D721Med (cell line): ENCODE measurements around the gene CYP26A1.

Experiments
- DNase-seq: peaks from one replicate; pipeline ENCODE4 v3.0.0; 2011; ENCODE audit warnings: low spot score; ENCODE audit not compliant: insufficient read length
- FAIRE-seq: peaks from 2 replicates; lab custom pipeline; 2011; peaks lifted over from hg19 to GRCh38; lab: Jason Lieb, UNC
- TF ChIP-seq, protein P1 (sequence below): IDR thresholded peaks from 2 replicates; pipeline ENCODE4 v1.5.1; 2012; ENCODE audit warnings: mild to moderate bottlenecking, control low read depth; ENCODE audit not compliant: insufficient read depth; ENCODE audit errors: missing control alignments

Gene CYP26A1

DNA sequence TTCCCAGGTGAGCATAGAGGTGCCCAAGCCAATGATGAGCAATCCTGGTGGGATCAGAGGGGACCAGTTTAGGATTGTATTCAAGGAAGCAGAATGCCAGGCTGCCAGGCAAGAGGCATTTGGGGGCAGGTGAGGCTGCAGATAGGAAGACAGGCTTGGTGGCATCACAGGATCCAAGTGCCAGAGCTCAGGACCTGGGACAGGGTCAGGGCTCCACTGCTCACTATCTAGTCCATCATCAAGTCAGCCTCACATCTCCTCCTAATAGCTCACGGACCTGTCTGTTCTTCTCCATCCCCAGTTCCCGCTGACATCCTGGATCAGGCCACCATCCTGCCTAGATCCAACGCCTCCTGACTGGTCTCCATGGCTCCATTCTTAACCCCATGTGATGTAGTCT is 47.6 kb downstream of the CYP26A1 start:
- no peak for FAIRE-seq
- DNase-seq, result no peak
- TF ChIP-seq, protein P1, sequence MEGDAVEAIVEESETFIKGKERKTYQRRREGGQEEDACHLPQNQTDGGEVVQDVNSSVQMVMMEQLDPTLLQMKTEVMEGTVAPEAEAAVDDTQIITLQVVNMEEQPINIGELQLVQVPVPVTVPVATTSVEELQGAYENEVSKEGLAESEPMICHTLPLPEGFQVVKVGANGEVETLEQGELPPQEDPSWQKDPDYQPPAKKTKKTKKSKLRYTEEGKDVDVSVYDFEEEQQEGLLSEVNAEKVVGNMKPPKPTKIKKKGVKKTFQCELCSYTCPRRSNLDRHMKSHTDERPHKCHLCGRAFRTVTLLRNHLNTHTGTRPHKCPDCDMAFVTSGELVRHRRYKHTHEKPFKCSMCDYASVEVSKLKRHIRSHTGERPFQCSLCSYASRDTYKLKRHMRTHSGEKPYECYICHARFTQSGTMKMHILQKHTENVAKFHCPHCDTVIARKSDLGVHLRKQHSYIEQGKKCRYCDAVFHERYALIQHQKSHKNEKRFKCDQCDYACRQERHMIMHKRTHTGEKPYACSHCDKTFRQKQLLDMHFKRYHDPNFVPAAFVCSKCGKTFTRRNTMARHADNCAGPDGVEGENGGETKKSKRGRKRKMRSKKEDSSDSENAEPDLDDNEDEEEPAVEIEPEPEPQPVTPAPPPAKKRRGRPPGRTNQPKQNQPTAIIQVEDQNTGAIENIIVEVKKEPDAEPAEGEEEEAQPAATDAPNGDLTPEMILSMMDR, result no peak

DNA sequence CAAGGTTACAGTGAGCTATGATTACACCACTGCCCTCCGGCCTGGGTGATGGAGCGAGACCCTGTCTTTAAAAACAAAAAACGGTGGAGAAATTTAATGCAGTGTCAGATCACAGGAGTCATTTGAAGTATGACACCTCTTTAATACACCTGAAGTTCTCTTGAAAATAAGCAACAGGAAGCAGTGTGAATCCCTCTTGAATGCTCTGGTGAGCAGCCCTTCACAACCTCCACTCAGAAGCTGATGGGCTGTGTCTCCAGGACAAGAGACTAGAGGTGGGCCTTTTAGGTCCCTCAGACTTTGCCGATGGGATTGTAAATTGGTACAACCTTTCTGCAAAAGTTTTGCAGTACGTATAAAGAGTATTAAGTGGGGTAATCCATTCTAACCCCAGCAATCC is 50.1 kb downstream of the CYP26A1 start:
- FAIRE-seq (no peak), DNase-seq (no peak)
- TF ChIP-seq, protein P1, result no peak

GRCh38 chr10:93124580-93125318 is 51.1 kb downstream of the CYP26A1 start:
- DNase-seq (no peak), FAIRE-seq (no peak)
- TF ChIP-seq, protein P1, result no peak

GRCh38 chr10:93125966-93126365 is 52.3 kb downstream of the CYP26A1 start:
- FAIRE-seq (no peak), DNase-seq (no peak)
- TF ChIP-seq, protein P1, result no peak

DNA sequence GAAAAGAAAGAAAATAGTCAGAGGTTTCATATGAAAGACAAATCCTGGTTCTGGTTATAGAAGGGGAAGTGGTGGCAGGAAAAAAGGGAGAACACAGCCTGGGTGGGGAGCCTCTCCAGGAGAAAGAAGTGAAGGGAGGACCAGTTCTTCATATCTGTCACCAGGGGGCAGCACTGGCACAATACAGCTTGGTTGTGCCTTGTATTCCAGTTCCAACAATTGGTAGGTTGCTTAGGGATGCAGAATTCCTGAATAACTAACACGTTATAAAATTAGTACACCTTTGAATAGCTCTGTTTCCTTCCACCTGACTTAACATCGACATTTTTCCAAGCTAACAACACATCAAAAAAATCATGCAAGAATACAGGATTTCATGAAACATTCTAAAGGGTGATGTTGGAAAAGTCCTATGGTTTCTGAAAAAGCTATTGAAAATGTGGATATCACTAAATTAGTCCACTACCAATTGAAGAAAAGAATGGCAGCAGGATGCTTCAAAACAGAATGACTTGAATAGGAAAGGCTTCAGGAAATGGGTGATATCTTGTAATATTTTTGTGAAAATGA is 52.9 kb downstream of the CYP26A1 start:
- FAIRE-seq (no peak), DNase-seq (no peak)
- TF ChIP-seq, protein P1, result no peak
